Loucy (cell line): Measurements from ENCODE around the gene MYOM3.

ENCODE experiments used
- EZH2phosphoT487 ChIP-seq: fragments of 200-600 bp; IDR thresholded peaks from 2 replicates; pipeline ENCODE4 v1.6.1; 2018; ENCODE audit warnings: antibody characterized with exemption, mild to moderate bottlenecking, moderate library complexity, borderline replicate concordance
- TF ChIP-seq, protein P1 (sequence below): fragments of 200-600 bp; sonication (generic); conservative IDR thresholded peaks from 2 replicates; pipeline ENCODE4 v1.5.1; 2014; ENCODE audit warnings: mild to moderate bottlenecking, antibody characterized with exemption, low read length

- TF ChIP-seq, protein P1, sequence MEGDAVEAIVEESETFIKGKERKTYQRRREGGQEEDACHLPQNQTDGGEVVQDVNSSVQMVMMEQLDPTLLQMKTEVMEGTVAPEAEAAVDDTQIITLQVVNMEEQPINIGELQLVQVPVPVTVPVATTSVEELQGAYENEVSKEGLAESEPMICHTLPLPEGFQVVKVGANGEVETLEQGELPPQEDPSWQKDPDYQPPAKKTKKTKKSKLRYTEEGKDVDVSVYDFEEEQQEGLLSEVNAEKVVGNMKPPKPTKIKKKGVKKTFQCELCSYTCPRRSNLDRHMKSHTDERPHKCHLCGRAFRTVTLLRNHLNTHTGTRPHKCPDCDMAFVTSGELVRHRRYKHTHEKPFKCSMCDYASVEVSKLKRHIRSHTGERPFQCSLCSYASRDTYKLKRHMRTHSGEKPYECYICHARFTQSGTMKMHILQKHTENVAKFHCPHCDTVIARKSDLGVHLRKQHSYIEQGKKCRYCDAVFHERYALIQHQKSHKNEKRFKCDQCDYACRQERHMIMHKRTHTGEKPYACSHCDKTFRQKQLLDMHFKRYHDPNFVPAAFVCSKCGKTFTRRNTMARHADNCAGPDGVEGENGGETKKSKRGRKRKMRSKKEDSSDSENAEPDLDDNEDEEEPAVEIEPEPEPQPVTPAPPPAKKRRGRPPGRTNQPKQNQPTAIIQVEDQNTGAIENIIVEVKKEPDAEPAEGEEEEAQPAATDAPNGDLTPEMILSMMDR = no peak
- no peak for TF ChIP-seq EZH2phosphoT487
Measured at GRCh38 chr1:24113641-24114033, 1.7 kb upstream of the MYOM3 start.
